ENCODE measurements around the gene MX2.
"Not testable (repeated sequence)": the region's sequence is repeated elsewhere in the genome, so short reads cannot be mapped to it uniquely, and the experiment has no call there.

MX2 gene

DNA sequence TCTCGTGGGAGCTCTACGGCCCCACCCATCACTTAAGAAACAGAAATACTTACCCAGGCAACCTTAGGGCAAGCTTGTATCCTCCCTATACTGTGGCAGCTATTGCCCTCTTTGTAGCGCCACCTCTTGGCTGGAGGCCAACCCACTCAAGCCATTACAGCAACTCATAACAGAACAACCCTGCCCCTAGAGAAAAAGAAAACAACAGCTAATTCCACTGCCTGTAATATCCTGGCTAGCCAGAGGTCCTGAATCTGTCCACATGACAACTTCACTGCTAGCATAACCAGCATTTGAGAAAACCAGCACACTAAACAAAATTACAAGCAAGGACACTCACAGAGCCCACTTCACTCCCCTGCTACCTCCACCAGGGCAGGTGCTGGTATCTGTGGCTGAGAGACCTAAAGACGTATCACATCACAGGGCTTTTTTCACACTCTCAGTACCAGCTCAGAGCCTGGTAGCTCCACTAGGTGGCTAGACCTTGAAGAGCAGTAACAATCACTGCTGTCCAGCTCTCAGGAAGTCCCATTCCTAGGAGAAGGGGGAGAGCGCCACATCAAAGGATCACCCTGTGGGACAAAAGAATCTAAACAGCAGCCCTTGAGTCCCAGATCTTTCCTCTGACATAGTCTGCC is 49.7 kb downstream of the MX2 start:
- no peak for DNase-seq (ENCODE audit: low read depth)

GRCh38 chr21:41417505-41417904 is 55.7 kb downstream of the MX2 start:
- not testable (repeated sequence) for DNase-seq (ENCODE audit: low read depth)

- DNase-seq (ENCODE audit: low read depth): no peak
These were observed 56.6 kb downstream of the MX2 start for GRCh38 chr21:41418393-41418792.

DNA sequence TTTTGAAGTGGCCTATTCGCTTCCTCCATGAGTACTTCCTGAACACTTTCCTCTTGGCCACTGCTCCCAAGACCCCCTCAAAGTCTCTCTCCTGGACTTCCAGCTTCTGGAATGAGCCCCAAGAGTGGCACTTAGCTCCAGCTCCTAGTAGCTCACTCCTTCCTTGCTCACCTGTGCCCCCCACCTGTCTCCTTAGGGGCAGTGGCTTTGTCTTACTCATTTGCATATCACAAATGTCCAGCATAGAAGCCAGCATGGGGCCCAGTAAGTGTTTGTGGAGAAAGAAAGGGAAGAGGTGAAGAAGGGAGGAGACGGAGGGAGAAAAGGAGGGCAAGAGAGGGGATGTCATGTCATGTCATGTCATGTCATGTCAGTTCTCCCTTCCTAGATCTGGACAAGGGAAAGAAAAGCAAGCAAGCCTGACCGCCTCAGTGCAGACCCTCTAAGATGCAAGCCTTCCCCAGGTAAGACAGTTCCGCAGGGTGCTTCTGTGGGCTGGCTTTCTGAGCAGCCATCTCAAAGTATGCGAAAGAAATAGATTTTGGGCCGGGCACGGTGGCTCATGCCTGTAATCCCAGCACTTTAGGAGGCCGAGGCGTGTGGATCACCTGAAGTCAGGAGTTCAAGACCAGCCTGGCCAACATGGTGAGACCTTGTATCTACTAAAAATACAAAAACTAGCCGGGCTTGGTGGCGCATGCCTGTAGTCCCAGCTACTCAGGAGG is 57.3 kb downstream of the MX2 start:
- DNase-seq (ENCODE audit: low read depth): no peak

- no peak for DNase-seq (ENCODE audit: low read depth)
These were observed 58.4 kb downstream of the MX2 start for GRCh38 chr21:41419921-41420862.

- DNase-seq (ENCODE audit: low read depth): not testable (repeated sequence)
These were observed 59.2 kb downstream of the MX2 start for GRCh38 chr21:41420998-41421397.

GRCh38 chr21:41422546-41423304 is 60.9 kb downstream of the MX2 start:
- no peak for DNase-seq (ENCODE audit: low read depth)

GRCh38 chr21:41423305-41423636 is 61.4 kb downstream of the MX2 start:
- not testable (repeated sequence) for DNase-seq (ENCODE audit: low read depth)

DNA sequence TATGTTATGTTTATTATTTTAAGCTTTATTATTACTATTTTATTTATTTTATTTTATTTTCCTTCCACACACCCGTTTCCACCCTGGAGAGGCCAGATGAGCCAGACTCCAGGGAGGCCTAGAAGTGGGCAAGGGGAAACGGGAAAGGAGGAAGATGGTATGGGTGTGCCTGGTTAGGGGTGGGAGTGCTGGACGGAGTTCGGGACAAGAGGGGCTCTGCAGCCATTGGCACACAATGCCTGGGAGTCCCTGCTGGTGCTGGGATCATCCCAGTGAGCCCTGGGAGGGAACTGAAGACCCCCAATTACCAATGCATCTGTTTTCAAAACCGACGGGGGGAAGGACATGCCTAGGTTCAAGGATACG is 63.7 kb downstream of the MX2 start:
- no peak for DNase-seq (ENCODE audit: low read depth)

DNA sequence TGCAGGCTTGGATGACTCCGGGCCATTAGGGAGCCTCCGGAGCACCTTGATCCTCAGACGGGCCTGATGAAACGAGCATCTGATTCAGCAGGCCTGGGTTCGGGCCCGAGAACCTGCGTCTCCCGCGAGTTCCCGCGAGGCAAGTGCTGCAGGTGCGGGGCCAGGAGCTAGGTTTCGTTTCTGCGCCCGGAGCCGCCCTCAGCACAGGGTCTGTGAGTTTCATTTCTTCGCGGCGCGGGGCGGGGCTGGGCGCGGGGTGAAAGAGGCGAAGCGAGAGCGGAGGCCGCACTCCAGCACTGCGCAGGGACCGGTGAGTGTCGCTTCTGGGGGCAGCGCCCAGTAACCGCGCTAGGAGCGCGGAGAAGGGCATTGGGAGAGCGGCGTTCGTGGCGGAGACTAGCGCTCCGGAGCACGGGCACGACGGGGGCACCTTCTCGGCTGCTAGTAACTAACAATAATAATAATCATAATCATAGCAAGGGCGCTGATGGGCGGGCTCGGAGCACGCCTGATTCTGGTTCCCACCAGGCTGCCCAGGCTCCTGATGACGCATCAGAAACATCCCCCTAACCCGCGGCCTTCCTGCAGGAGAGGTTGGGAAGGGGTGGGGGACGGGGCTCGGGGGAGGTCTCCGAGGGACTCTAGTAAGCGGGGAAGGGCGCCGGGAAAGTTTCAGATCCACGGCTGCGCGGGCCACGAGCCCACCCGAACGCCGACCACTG is 64.3 kb downstream of the MX2 start, which contains the start of gene MX1:
MX1 (plus strand) TSS at position 286 of the 722 bp plus-strand sequence. CDS start 5,832 bp downstream, outside the sequence.
- peak; percentile 54 for DNase-seq (ENCODE audit: low read depth)

- no peak for DNase-seq (ENCODE audit: low read depth)
These were observed 65.0 kb downstream of the MX2 start for GRCh38 chr21:41426676-41427404.

DNA sequence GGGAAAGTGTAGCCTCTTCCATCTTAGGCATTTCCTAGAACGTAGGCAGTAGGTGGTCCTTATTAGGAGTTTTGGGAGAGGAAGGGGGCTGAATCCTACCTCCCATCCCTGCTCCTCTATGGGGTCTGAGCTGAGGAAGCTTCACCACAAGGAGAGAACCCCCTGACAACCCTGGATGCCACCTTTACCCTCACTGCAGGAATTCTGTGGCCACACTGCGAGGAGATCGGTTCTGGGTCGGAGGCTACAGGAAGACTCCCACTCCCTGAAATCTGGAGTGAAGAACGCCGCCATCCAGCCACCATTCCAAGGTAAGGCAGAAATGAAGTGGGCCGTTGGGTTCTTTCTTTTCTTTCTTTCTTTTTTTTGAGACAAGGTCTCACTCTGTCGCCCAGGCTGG is 65.7 kb downstream of the MX2 start:
- DNase-seq (ENCODE audit: low read depth): no peak

DNA sequence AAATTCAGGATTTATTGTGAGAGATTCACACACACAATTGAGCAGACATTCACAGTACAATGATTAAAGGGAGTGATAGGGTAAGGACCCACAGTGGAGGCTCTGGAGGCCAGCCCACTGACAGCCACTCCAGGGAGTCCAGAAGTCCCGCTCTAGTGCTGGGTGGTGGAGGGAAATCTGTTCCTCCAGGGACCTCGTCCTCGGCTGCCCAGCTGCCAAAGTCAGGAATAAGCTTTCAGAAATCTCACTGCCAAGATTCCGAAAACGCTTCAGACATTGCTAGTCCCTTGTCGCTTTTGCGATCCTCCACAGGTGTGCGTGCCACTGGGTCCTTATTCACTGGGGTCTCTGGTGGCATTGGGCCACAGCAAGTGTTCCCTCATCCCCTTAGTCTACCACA is 66.5 kb downstream of the MX2 start:
- no peak for DNase-seq (ENCODE audit: low read depth)

DNA sequence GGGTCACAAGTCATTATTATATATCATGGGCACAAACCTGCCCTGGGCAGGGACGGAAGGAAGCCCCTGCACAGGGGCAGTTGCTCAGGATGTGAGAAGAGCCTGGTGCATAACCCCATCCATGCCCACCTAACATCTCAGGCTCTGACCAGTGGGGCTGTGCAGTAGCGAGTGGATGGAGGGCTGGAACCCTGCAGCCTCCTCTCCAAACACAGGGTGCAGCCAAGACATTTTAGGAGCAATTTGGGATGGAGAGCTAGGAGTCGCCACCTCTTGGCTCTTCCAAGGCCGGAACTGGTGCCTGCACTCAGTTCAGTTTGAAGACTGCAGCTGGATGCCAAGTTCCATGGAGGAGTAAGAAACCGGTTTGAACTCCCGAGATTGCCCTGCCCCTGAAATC is 67.0 kb downstream of the MX2 start:
- DNase-seq (ENCODE audit: low read depth): no peak

DNA sequence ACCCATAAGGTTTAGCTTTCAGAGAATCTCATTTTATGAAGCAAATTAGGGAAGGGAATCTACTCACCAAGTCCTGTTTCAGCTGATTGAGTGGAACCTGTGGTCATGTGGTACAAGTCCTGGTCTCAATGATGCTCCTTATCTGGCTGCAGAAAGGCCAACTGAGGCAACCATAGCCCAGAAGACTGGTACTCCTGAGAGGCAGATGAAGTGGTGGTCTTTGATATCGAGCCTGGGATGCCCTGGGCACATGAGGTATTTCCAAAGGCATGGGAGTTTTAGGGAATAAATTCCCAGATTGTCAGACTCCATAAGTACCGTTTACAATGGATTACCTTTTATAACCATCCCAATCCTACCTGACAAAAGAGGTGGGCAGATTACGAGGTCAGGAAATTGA is 67.5 kb downstream of the MX2 start:
- no peak for DNase-seq (ENCODE audit: low read depth)

- no peak for DNase-seq (ENCODE audit: low read depth)
These were observed 68.2 kb downstream of the MX2 start for GRCh38 chr21:41429925-41430491.

DNA sequence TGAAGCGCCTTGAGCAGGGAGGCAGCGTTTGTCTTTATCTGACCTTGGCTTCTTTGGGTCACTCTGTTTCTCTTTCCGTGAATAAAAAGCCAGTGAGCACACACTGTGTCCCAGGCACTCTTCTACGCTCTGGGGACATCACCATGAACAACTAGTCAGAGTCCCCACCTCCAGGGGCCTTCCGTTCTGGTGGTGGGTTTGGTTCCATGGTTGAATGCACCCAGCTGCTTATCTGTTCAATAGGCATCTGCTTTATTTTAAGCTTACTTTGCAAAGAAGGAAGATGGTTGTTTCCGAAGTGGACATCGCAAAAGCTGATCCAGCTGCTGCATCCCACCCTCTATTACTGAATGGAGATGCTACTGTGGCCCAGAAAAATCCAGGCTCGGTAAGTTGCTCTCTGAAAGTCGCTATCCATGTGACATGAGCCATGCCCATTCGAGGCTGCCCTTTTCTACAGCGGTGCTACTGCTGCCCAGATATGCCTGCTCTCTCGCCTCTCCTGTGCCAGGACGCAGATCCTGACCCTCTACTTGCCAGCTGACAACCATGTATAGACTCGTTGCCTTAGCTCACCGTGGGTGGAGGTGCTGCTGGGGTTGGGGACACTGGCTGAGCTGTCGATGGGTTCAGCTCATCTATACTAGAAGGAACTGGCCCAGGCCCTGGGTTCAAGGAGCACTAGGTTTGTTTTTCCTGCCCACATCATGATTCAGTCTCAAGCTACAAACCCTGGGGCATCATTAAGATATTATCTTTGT is 70.1 kb downstream of the MX2 start:
- no peak for DNase-seq (ENCODE audit: low read depth)

DNA sequence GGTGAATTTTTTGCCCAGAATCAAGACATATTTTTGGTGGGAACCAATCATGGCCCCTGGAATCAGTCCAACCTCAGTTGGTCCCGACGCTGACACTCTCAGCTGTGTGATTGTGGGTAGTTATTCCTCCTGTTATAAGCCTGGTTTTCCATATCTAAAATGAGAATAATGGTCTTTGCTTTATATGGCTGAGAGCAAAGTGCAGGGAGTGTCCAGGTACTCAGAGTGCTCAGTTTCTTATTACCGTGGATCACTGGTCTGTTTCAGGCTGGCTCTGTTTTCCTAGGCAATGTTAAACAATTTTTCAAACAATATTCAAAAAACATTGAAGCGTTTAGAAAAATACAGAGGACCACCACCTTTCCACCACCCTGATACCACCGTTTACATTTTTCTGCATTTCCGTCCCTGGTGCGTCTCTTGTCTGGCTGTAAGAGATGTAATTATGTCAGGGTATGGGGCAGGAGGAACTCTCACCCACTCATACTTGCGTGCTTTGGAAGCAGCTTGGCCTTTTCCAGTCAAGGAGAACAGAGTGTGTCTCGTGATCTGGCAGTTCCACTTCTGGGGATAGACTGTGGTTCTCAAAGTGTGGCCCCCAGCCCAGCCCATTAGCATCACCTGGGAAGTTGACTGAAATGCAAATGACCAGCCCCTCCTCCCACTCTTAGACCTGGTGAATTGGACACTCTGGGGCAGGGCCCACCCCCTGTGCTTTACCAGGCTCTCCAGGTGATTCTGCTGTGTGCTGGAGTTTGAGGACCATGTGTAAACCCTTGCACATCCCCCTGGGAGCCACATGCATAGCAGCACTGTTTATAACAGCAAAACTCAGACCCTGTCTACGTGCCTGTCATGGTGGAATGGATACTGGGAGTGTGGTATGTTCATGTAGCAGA is 71.0 kb downstream of the MX2 start:
- no peak for DNase-seq (ENCODE audit: low read depth)

GRCh38 chr21:41433566-41433965 is 71.7 kb downstream of the MX2 start:
- DNase-seq (ENCODE audit: low read depth): no peak
